Ectodermal cell (in vitro differentiated cells): ENCODE results near the gene SSTR5.

ENCODE experiments used
- H3K27ac ChIP-seq: 2 replicates; pipeline ENCODE4 v1.7.0; 2013; ENCODE audit warnings: mild to moderate bottlenecking, low read depth, low read length; ENCODE audit not compliant: insufficient read depth, poor library complexity, severe bottlenecking
- H3K27me3 ChIP-seq: 2 replicates; pipeline ENCODE4 v1.7.0; 2013; ENCODE audit warnings: mild to moderate bottlenecking, low read length; ENCODE audit not compliant: insufficient read depth, control insufficient read depth, poor library complexity, severe bottlenecking
- H3K36me3 ChIP-seq: one replicate; pipeline ENCODE4 v1.7.0; 2013; ENCODE audit warnings: low read length; ENCODE audit not compliant: control insufficient read depth, insufficient read depth
- H3K4me1 ChIP-seq: one replicate; pipeline ENCODE4 v1.7.0; 2013; ENCODE audit warnings: low read length; ENCODE audit not compliant: control insufficient read depth, insufficient read depth
- H3K4me3 ChIP-seq: 2 replicates; pipeline ENCODE4 v1.7.0; 2013; ENCODE audit warnings: low read depth, low read length, control low read depth; ENCODE audit not compliant: insufficient read depth
- H3K9me3 ChIP-seq: 2 replicates; pipeline ENCODE4 v1.7.0; 2013; ENCODE audit warnings: mild to moderate bottlenecking, low read length, moderate library complexity; ENCODE audit not compliant: control insufficient read depth
- WGBS, 2 experiments: methylation state at CpG; one replicate each; pipeline ENCODE4 v1.1.7; 2013; ENCODE audit warnings: missing lambda C conversion rate in 2 of 2; 5-methylcytosine and 5-hydroxymethylcytosine counted together

SSTR5 gene

GRCh38 chr16:1117176-1117900, 44.8 kb downstream of the SSTR5 start:
- H3K27me3 ChIP-seq, result peaks cover 4% of the 10 kb centered on the region
- peaks cover 13% of the 10 kb centered on the region for H3K4me1 ChIP-seq
- H3K27ac ChIP-seq, result no peak overlapping the region
- 85% methylated on average over 34 of the region's 34 CpGs for WGBS, 2 experiments
- H3K36me3 ChIP-seq, result no peaks in the 10 kb centered on the region
- no peak overlapping the region for H3K4me3 ChIP-seq
- H3K9me3 ChIP-seq, result no peaks in the 10 kb centered on the region

GRCh38 chr16:1117926-1118325, 45.4 kb downstream of the SSTR5 start:
- Histone ChIP-seq H3K27ac (no peak overlapping the region), H3K4me1 (peaks cover 13% of the 10 kb centered on the region), H3K36me3 (no peaks in the 10 kb centered on the region), H3K27me3 (peaks cover 4% of the 10 kb centered on the region), H3K4me3 (no peak overlapping the region), H3K9me3 (no peaks in the 10 kb centered on the region)
- WGBS, 2 experiments, result 90 to 92% methylated on average over 19 of the region's 19 CpGs

DNA sequence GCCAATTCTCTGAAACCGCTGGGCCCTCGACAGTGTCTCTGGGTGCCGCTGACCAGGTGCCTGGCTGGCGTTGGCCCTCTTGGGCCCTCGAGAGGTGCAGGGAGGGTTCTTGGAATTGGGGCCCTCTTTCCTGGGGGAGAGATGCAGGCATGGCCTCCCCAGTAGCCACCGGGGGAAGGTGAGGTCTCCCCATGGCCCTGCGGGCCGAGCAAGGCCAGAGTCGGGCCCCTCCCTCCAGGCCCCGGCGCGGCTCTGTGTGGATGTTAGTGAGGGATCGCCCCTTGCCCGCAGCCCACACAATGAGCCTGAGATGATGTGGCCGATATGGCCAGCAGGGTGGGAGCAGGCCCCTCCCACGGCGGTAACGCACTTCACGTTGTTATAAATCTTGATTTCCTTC, 46.6 kb downstream of the SSTR5 start:
- no peaks in the 10 kb centered on the region for H3K9me3 ChIP-seq
- 94% methylated on average over 19 of the region's 19 CpGs for WGBS, 2 experiments
- H3K27ac ChIP-seq, result no peak overlapping the region
- H3K4me1 ChIP-seq, result peaks cover 13% of the 10 kb centered on the region
- H3K4me3 ChIP-seq, result no peak overlapping the region
- H3K36me3 ChIP-seq, result no peaks in the 10 kb centered on the region
- H3K27me3 ChIP-seq, result no peaks in the 10 kb centered on the region

DNA sequence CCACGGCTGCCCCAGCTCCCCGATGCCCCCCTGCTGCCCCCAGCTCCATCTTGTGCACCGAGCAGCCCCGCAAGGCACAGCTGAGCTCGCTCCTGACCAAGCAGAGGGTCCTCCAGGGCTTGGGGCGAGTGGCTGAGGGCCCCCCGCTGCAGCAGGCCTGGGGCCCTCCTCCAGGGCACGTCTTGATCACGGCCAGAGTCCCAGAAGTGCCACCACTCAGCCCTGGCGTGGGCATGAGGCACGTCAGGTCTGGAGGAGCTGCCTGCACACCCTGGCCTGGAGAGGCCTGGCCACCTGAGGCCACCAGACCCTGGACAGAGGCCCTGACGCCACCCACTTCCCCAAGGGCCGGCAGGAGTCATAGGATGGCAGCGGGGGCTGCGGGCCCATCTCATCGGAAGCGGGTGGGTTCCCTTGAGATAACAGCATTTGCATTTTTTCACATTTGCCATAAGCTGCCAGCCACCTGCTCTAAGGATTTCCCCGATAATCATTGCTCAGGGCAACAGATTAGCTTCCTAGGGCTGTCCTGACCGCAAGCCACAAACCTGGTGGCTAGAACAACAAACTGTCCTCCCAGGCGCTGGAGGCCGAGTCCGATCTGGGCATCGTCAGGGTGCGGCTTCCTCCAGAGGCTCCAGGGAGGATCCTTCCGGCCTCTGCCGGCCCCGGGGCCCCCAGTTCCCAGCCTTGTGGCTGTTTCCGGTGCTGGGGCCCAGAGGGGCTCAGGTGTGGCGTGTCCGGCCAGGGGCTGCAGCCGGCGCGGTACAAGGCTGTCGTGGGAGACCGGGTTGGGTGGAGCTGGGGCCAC, 47.4 kb downstream of the SSTR5 start:
- H3K27ac ChIP-seq, result no peak overlapping the region
- 93 to 94% methylated on average over 35 of the region's 35 CpGs for WGBS, 2 experiments
- peaks cover 13% of the 10 kb centered on the region for H3K4me1 ChIP-seq
- no peaks in the 10 kb centered on the region for H3K27me3 ChIP-seq
- no peaks in the 10 kb centered on the region for H3K9me3 ChIP-seq
- H3K36me3 ChIP-seq, result no peaks in the 10 kb centered on the region
- no peak overlapping the region for H3K4me3 ChIP-seq

DNA sequence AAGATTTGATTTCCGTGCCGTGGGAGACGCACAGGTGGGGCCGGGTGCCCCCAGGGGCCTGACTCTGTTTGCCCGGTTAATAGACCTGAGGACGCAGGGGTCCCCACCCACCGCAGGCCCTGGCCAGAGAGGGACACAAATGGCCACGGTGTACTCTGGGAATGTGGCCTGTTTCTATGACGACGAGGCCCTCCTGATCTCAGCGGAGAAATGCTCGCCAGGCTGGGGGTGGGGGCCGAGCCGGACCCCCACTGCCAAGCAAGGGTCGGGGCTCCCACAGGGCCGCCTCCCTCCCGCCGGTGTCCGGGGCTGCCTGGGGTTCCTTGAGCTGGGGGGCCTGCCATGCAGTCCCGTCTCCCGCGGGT, 48.0 kb downstream of the SSTR5 start:
- WGBS, 2 experiments, result 90 to 91% methylated on average over 22 of the region's 22 CpGs
- H3K27me3 ChIP-seq, result no peaks in the 10 kb centered on the region
- H3K36me3 ChIP-seq, result no peaks in the 10 kb centered on the region
- no peaks in the 10 kb centered on the region for H3K9me3 ChIP-seq
- no peak overlapping the region for H3K27ac ChIP-seq
- H3K4me1 ChIP-seq, result peaks cover 18% of the 10 kb centered on the region
- no peak overlapping the region for H3K4me3 ChIP-seq

GRCh38 chr16:1121009-1121408, 48.5 kb downstream of the SSTR5 start:
- 89 to 91% methylated on average over 23 of the region's 23 CpGs for WGBS, 2 experiments
- peaks cover 23% of the 10 kb centered on the region for H3K4me1 ChIP-seq
- H3K36me3 ChIP-seq, result no peaks in the 10 kb centered on the region
- H3K9me3 ChIP-seq, result no peaks in the 10 kb centered on the region
- no peak overlapping the region for H3K4me3 ChIP-seq
- H3K27ac ChIP-seq, result no peak overlapping the region
- H3K27me3 ChIP-seq, result no peaks in the 10 kb centered on the region

GRCh38 chr16:1121601-1122397, 49.3 kb downstream of the SSTR5 start:
- no peaks in the 10 kb centered on the region for H3K27me3 ChIP-seq
- no peak overlapping the region for H3K4me3 ChIP-seq
- H3K27ac ChIP-seq, result no peak overlapping the region
- no peaks in the 10 kb centered on the region for H3K36me3 ChIP-seq
- peaks cover 25% of the 10 kb centered on the region for H3K4me1 ChIP-seq
- 92 to 94% methylated on average over 30 of the region's 30 CpGs for WGBS, 2 experiments
- H3K9me3 ChIP-seq, result no peaks in the 10 kb centered on the region

DNA sequence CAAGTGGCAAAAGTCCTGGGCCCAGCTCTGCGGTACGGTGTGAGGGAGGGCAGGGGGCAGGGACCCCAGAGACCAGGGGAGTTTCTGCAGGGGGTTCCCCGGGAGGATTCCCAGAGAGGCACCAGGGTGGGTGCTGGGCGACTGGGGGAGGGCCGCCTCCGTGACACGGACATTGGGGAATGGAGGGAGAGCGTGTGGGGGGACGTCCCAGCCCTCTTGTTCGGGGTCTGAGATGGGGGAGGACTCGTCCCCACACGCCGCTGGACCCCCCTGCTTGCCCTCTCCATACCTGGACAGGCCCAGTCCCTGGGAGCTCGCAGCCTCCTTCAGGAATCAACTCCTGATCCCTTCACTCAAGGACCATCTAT, 49.8 kb downstream of the SSTR5 start:
- Histone ChIP-seq H3K9me3 (no peaks in the 10 kb centered on the region), H3K4me1 (peaks cover 25% of the 10 kb centered on the region), H3K4me3 (no peak overlapping the region), H3K36me3 (no peaks in the 10 kb centered on the region), H3K27ac (no peak overlapping the region), H3K27me3 (no peaks in the 10 kb centered on the region)
- 94 to 95% methylated on average over 14 of the region's 14 CpGs for WGBS, 2 experiments

- WGBS, 2 experiments, result 87 to 89% methylated on average over 21 of the region's 21 CpGs
- H3K4me3 ChIP-seq, result no peak overlapping the region
- peaks cover 25% of the 10 kb centered on the region for H3K4me1 ChIP-seq
- no peaks in the 10 kb centered on the region for H3K36me3 ChIP-seq
- H3K27me3 ChIP-seq, result no peaks in the 10 kb centered on the region
- no peak overlapping the region for H3K27ac ChIP-seq
- no peaks in the 10 kb centered on the region for H3K9me3 ChIP-seq
Observed at GRCh38 chr16:1123525-1124230, 51.1 kb downstream of the SSTR5 start.
